ENCODE data around the gene PKD1.
"Not testable (repeated sequence)": the region's sequence is repeated elsewhere in the genome, so short reads cannot be mapped to it uniquely, and the experiment has no call there.

The PKD1 gene

DNA sequence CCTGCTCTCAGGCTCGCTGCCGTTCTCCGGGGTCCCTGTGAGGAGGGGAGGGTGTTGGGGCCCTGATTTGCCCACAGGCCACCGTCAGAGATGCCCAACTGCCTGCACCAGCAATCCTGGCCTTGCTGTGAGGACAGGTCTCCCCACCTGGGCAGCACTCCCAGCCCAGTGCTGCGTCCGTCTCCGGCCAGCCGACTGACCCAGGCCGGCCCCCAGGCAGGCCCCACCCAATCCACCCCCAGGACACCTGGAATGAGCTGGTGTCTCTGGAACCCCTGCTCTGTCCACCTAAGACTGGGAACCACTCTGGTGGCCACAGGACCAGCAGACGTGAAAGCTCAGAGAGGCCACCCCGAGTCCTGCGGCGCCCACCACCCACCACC lies 20.1 kb downstream of the PKD1 start:
- H3K4me3 ChIP-seq (replicated peaks in 1 of 2; ENCODE audit: low read depth in 2 of 2, low read length in 2 of 2): no peak overlapping the region

DNA sequence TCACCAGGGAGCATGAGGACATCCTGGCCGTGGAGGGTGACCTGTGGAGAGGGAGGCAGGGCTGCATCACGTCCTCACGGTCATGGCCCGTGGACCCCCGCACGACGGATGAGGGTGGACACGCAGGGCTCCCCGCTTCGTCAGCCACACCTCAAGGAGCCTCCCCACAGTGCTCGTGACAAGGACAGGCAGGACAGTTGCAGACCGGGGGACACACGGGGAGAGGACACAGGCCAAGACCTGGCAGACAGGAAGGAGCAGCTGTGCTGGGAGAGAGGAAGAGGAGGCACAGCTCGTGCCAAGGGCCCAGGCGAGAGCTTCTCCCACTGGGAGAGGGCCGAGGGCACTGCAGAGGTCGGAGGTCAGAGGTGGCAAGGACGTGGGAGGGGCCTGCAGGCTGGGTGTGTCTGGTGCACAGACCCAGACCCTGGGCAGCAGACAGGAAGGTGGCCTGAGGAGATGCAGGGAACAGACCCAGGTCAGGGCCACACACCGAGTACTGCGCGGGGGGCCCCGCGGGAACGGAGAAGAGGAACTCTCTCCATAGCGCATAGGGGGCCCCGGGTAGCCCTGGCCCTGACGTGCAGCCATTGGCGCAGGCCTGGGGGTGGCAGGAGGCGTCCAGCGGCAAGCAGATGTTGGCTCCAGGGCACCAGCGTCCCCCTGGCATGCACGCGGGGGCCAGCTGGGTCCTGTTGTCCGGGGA lies 20.7 kb downstream of the PKD1 start:
- not testable (repeated sequence) for H3K4me3 ChIP-seq (replicated peaks in 1 of 2; ENCODE audit: low read depth in 2 of 2, low read length in 2 of 2); DNase-seq (ENCODE audit: low read depth in 2 of 2)

More for the DNA sequence above, 20.1 kb downstream of the PKD1 start:
- no peak for DNase-seq (ENCODE audit: low read depth in 2 of 2)
- TF ChIP-seq, protein P1, sequence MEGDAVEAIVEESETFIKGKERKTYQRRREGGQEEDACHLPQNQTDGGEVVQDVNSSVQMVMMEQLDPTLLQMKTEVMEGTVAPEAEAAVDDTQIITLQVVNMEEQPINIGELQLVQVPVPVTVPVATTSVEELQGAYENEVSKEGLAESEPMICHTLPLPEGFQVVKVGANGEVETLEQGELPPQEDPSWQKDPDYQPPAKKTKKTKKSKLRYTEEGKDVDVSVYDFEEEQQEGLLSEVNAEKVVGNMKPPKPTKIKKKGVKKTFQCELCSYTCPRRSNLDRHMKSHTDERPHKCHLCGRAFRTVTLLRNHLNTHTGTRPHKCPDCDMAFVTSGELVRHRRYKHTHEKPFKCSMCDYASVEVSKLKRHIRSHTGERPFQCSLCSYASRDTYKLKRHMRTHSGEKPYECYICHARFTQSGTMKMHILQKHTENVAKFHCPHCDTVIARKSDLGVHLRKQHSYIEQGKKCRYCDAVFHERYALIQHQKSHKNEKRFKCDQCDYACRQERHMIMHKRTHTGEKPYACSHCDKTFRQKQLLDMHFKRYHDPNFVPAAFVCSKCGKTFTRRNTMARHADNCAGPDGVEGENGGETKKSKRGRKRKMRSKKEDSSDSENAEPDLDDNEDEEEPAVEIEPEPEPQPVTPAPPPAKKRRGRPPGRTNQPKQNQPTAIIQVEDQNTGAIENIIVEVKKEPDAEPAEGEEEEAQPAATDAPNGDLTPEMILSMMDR (IDR thresholded peaks at IDR 0.05; ENCODE audit: low read depth, low read length): no peak

DNA sequence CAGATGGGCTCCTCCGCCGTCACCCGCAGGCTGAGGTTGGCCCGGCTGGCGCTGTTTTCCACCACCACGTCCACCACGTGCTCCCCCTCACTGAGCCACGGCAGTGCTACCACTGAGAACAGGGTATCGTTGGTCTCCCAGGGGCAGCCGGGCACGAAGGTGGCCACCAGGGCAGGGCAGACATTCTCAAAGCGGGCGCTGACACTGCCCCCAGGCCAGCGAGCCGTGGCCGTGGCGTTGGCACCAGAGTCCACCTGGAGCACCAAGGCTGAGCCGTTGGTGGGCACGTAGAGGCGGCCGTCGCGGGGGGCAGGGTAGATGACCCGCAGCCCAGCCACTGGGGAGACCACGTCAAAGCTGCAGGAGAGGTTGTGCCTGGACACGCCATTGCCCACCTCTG lies 21.5 kb downstream of the PKD1 start:
- H3K4me3 ChIP-seq (replicated peaks in 1 of 2; ENCODE audit: low read depth in 2 of 2, low read length in 2 of 2); DNase-seq (ENCODE audit: low read depth in 2 of 2): not testable (repeated sequence)

DNA sequence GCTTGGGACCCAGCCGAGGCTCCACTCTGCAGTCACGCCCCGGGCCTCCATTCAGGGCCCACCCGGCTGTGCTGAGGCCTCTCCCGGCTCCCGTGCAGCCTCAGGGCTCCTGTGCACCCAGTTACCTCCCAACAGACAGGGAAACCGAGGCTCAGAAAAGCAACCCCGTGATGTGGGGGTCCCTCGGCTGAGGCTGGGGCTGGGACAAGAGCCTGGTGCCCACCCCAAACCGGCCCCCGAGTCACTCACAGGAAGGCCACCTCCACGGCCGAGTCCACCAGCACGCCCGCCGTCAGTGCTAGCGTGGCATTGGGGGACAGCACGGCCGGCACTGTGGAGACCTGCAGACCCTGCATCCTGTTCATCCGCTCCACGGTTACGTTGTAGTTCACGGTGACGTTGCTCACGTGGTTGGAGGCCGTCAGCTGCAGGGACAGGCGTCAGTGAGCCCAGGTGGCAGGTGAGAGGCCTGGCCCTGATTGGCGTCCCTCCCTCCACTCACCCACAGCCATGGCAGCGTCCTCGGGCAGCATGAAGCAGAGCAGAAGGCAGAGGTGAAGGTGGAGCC lies 23.1 kb downstream of the PKD1 start:
- H3K4me3 ChIP-seq (replicated peaks in 1 of 2; ENCODE audit: low read depth in 2 of 2, low read length in 2 of 2); DNase-seq (ENCODE audit: low read depth in 2 of 2): not testable (repeated sequence)

DNA sequence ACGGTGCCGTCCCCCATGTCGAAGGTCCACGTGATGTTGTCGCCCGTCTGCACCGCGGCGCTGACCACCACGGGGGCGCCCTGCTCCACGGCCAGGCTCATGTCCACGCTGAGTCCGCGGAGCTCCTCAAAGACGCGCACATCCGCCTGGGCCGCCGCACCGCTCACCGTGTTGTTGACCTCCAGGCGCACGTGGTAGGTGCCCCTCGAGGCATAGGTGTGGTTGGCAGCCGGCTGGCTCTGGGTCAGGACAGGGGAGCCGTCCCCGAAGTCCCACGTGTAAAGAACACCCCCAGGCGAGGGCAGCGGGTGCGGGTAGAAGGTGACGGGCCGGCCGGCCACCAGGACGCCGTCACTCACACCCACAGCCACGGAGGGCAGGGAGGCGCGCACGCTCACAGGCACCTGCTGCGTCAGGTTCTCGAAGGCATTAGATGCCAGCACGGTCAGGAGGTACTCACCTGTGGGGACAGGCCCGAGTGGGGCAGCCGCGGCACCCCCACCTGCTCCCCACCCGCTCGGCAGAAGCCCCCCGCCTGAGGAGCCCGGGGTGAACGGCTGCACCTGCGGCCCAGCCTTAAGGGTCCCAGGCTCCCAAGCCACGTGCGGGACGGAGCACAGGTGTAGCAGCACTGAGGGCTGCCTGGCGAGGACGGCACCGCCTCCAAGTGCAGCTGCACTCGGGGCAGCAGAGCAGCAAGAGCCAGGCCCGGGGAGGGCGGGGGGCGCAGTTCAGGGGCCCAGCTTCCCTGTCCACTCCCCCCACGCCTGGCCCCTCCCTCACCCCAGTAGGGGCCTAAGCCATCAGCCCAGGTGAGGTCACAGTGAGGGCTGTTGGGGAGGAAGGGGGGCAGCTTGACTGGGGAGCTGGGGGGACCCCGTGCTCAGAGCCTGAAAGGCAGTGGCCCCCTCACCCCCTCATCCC lies 24.0 kb downstream of the PKD1 start:
- DNase-seq (ENCODE audit: low read depth in 2 of 2); H3K4me3 ChIP-seq (replicated peaks in 1 of 2; ENCODE audit: low read depth in 2 of 2, low read length in 2 of 2): not testable (repeated sequence)

DNA sequence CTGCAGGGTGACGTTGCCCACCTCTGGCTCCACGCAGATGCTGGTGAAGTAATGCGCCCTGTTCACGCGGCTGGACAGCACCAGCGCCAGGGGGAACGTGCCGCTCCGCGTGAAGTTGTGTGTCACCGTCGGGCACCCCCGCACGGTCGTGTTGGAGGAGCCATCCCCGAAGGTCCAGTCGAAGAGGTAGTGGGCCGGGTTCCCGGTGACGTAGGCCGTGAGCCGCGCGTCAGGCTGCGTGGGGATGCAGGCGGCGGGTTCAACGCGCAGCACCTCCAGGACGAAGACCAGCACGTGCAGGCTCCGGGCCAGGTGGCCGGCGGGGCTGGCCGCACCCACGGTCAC lies 24.7 kb downstream of the PKD1 start:
- H3K4me3 ChIP-seq (replicated peaks in 1 of 2; ENCODE audit: low read depth in 2 of 2, low read length in 2 of 2); DNase-seq (ENCODE audit: low read depth in 2 of 2): not testable (repeated sequence)

DNA sequence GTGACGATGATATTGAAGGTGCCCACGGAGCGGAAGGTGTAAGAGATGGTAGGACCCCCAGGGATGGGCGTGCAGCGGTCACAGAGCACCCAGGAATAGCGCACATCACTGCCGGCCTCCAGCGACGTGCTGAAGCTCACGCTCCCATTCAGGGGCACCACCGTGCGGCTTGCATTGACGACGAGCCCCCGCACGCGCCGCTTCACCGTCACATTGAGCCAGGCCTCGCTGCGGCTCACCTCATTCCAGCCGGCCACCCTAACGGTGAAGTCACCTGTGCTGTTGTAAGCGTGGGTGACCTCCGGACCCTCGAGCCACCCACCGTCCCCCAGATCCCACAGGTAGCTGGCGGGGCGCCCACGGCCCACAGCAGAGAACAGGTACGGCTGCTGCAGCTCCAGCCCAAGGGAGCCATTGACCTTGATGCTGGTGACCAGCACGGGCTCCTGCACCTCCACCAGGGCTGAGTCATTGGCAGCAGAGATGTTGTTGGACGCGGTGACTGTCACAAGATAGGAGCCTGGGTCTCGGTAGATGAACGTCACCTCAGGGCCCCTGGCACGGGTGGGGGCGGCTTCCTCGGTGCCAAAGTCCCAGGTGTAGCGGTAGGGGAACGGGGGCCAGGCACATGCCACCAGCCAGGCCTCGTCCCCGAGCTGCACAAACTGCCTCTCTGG lies 25.2 kb downstream of the PKD1 start:
- DNase-seq (ENCODE audit: low read depth in 2 of 2): not testable (repeated sequence)

DNA sequence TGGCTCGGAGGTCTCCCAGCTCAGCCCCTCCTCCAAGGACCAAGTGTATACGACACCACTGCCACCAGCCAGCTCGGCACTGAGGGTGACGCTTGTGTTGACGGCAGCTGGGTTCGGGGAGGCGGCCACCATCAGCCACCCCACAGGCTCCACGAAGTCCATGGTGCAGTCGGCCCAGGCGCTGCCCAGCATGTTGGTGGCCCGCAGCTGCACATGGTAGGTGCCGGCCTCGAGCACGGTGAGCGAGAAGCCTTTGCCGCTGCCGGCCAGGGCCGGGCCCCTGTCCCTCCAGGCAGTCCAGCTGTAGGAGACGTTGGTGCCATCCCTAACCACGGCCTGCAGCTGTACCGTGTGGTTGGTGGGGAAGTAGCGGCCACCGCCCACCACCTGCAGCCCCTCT lies 25.8 kb downstream of the PKD1 start:
- H3K4me3 ChIP-seq (replicated peaks in 1 of 2; ENCODE audit: low read depth in 2 of 2, low read length in 2 of 2); DNase-seq (ENCODE audit: low read depth in 2 of 2): not testable (repeated sequence)

More for the DNA sequence above, 25.2 kb downstream of the PKD1 start:
- not testable (repeated sequence) for H3K4me3 ChIP-seq (replicated peaks in 1 of 2; ENCODE audit: low read depth in 2 of 2, low read length in 2 of 2)

DNA sequence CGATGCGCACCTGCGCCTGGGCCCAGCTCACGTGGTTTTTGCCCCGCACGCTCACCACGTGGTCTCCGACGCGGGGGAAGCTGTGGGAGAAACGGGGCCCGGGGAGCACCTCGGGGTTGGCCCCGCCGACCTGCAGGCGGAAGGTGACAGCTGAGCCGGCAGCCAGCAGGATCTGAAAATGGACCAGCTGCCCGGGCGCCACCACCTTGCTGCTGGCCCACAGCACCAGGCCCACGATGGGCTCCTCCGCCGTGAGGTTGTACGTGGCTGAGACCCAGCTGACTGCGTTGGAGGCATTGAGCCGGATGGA lies 26.5 kb downstream of the PKD1 start:
- not testable (repeated sequence) for DNase-seq (ENCODE audit: low read depth in 2 of 2); H3K4me3 ChIP-seq (replicated peaks in 1 of 2; ENCODE audit: low read depth in 2 of 2, low read length in 2 of 2)

DNA sequence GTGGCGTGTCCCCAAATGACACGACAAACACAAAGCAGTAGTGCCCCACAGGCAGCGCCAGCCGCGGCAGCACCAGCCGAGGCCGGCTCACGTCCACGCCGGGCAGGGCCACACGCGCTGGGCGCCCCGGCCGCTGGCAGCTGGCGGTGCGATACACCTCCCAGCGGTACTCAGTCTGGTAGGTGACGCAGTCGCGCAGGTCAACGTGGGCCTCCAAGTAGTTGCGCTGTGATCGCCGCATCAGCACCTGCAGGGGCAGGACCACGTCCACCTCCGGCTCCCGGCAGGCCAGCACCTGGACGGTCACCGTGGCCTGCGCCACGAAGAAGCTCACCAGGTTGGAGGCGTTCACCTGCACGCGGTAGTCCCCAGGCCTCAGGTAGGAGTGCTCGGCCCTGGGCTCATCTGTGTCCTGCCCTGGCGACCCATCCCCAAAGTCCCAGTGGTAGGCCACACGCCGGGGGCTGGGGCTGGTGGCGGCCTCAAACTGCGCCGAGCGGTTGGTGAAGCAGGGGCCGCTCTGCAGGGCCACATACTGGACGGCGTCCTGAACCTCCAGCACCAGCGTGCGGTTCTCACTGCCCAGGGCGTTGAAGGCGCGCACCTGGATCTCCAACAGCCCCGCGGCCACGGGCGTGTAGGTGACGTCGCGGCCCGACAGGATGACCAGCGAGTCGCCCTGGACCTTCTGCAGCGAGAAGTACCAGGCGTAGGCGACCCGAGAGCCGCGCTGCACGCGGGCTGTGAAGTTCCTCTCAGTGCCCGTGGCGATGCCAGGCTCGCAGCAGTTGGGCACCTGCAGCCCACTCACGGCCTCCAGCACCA lies 27.0 kb downstream of the PKD1 start:
- DNase-seq (ENCODE audit: low read depth in 2 of 2); H3K4me3 ChIP-seq (replicated peaks in 1 of 2; ENCODE audit: low read depth in 2 of 2, low read length in 2 of 2): not testable (repeated sequence)

DNA sequence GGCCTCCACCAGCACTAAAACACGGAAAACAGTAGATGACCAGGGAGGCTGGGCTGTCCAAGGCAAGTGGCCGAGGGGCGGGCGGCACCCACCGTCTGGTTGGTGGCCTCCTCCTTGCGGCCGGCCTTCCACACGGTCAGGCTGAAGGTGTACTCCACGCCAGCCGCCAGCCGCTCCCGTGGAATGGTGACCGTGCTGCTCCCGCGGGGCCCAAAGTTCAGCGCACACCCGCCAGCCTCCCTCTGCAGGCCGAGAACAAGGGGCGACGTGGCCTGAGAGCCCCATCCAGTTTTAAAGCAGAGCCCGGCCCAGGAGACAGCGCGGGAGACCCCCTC lies 27.9 kb downstream of the PKD1 start:
- not testable (repeated sequence) for H3K4me3 ChIP-seq (replicated peaks in 1 of 2; ENCODE audit: low read depth in 2 of 2, low read length in 2 of 2); DNase-seq (ENCODE audit: low read depth in 2 of 2)

DNA sequence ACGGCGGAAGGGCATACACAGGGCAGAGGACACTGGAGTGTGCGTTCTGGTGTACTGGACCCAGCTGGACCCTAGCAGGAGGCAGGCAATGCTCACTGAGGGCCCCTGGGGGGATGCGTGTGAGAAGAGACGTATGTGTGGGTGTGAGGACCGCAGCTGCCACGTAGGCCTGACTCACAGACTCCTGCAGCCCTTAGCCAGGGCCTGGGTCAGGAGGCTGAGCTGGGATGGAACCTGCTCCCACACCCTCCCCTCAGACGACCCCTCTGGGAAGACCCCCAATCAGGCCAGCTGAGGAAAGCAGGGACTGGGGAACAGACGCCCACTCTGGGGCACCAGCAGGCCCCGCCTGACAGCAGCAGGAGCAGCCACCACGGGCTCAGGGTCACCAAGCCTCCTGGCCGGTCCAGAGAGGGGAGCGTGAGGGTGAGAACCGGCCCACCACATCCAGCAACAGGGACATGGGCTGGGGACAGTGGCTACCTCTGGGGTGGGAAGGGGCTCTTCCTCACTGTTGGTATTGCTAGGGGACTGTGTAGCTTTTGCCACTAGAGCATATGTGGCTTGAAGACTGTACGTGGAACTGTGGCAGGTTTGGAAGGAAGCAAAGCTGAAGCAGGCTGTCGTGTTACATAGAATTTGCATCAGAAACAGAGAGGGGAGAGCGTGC lies 28.4 kb downstream of the PKD1 start:
- not testable (repeated sequence) for H3K4me3 ChIP-seq (replicated peaks in 1 of 2; ENCODE audit: low read depth in 2 of 2, low read length in 2 of 2)
- DNase-seq (ENCODE audit: low read depth in 2 of 2): peak; percentile 72 to 91

DNA sequence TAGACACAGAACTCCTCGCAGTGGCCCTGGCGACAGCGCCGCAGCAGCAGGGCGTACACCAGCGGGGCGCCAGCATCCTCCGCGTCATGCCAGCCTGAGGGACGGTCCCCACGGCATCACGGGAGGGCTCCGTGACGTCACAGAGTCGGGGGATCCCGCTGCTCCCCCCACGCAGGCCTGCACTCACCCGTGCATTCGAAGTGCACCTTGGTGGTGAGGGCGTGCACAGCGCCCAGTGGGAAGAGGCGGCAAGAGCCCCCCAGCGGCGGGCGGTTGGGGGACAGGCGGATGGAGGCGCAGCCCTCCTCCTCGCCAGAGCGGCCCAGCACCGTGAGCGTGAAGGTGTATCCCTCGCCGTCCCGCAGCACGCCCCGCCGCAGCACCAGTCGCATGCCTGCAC lies 29.5 kb downstream of the PKD1 start:
- not testable (repeated sequence) for DNase-seq (ENCODE audit: low read depth in 2 of 2); H3K4me3 ChIP-seq (replicated peaks in 1 of 2; ENCODE audit: low read depth in 2 of 2, low read length in 2 of 2)

DNA sequence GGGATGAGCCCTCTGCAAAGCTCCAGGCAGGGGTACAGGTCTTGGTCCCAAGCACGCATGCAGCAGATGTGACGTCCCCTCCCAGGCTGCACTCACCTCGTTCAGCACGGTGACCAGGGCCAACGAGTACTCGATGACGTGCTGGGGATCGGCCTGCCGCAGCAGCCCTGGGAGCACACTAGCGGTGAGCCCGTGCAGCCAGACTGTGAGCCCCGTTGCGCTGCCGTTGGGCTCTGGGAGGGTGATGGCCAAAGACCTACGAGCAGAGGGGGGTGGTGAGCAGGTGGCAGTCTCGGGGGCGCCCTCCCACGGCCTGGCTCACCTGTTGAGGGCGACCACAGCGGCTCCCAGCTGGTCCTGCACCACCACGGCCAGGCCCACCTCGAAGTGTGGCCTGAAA lies 29.9 kb downstream of the PKD1 start:
- DNase-seq (ENCODE audit: low read depth in 2 of 2); H3K4me3 ChIP-seq (replicated peaks in 1 of 2; ENCODE audit: low read depth in 2 of 2, low read length in 2 of 2): not testable (repeated sequence)

DNA sequence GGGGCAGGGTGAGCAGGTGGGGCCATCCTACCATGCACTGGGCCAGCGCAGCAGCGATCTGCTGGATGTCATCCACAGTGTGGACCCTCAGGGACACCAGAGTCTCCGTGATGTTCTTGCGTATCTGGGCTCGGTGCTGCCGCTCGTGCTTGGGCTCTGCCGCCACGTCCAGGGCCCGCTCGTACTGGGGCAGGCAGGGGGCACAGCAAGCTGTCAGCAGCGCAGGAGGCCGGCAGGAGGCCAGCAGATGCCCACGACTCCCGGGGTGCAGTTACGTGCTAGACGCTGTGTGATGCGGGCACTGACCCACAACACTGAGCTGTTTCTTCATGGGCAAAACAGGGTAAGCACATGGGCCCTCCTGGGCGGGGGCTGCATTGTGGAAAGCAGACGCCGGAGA lies 30.4 kb downstream of the PKD1 start:
- H3K4me3 ChIP-seq (replicated peaks in 1 of 2; ENCODE audit: low read depth in 2 of 2, low read length in 2 of 2); DNase-seq (ENCODE audit: low read depth in 2 of 2): not testable (repeated sequence)

DNA sequence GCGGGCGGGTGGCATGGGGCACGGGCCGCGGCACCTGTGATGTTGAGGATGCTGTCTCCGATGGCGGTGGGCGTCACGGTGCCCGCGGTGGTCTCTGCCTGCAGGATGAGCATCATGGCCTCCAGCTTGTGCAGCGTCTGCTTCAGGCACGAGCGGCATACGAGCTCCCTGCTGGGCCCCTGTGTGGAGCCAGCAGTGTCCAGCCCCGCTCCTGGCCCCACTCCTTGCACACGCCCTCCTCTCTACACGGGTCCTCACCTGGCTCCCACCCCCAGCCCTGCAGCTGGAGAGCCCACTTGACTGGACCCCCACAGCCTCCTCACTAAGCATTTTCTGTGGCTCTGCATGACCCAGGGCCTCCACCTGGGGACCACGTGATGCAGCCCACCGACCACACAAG lies 31.2 kb downstream of the PKD1 start:
- not testable (repeated sequence) for DNase-seq (ENCODE audit: low read depth in 2 of 2); H3K4me3 ChIP-seq (replicated peaks in 1 of 2; ENCODE audit: low read depth in 2 of 2, low read length in 2 of 2)

Measured in cardiac fibroblast (primary cell).